Stimulated activated CD4-positive, alpha-beta T cell treated with anti-CD3 and anti-CD28 coated beads, Interleukin-12 subunit alpha, Interleukin-12 subunit beta, amount 100 ng/mL, for 4 hours (primary cell): ENCODE results near the gene SMG6.

ENCODE experiments used
- DNase-seq: peaks from one replicate; pipeline ENCODE4 v3.0.0-alpha.2; 2020

SMG6 gene

GRCh38 chr17:2070241-2071023 is 233.2 kb downstream of the SMG6 start:
- no peak for DNase-seq

GRCh38 chr17:2068519-2069051 is 235.0 kb downstream of the SMG6 start:
- no peak for DNase-seq

GRCh38 chr17:2068031-2068518 is 235.5 kb downstream of the SMG6 start:
- no peak for DNase-seq

GRCh38 chr17:2067608-2068024 is 236.0 kb downstream of the SMG6 start:
- no peak for DNase-seq

GRCh38 chr17:2067048-2067561 is 236.5 kb downstream of the SMG6 start:
- DNase-seq, result no peak

- no peak for DNase-seq
Observed at GRCh38 chr17:2065949-2066400, 237.6 kb downstream of the SMG6 start.

- no peak for DNase-seq
Observed at GRCh38 chr17:2064980-2065785, 238.4 kb downstream of the SMG6 start.

GRCh38 chr17:2064520-2064971 is 239.0 kb downstream of the SMG6 start:
- no peak for DNase-seq

- no peak for DNase-seq
Observed at GRCh38 chr17:2064147-2064489, 239.5 kb downstream of the SMG6 start.

GRCh38 chr17:2063261-2064146 is 240.1 kb downstream of the SMG6 start:
- DNase-seq, result no peak

GRCh38 chr17:2062571-2063183 is 240.9 kb downstream of the SMG6 start:
- no peak for DNase-seq

GRCh38 chr17:2061441-2061958 is 242.1 kb downstream of the SMG6 start:
- no peak for DNase-seq

GRCh38 chr17:2060681-2061440 is 242.7 kb downstream of the SMG6 start:
- no peak for DNase-seq

- no peak for DNase-seq
Observed at GRCh38 chr17:2060385-2060658, 243.3 kb downstream of the SMG6 start.

- no peak for DNase-seq
Observed at GRCh38 chr17:2059547-2060384, 243.8 kb downstream of the SMG6 start.

GRCh38 chr17:2058586-2059546 is 244.7 kb downstream of the SMG6 start:
- peak; percentile 68 for DNase-seq

- DNase-seq, result no peak
Observed at GRCh38 chr17:2057760-2058585, 245.6 kb downstream of the SMG6 start.

- no peak for DNase-seq
Observed at GRCh38 chr17:2057175-2057759, 246.3 kb downstream of the SMG6 start.
